Caco-2 (cell line): ENCODE measurements around the gene ACE. TPM values are rescaled to one million over a fixed set of nuclear protein-coding genes. Genes with fewer than 3 reads are reported as not detected.

ENCODE experiments used
- BruUV-seq: library from RNA; stranded (reverse); fragments of 400-500 nt; replicated peaks from 2 replicates; lab custom pipeline; 2021; lab: Mats Ljungman, UMichigan
- CTCF ChIA-PET: fragments of 300-600 bp; sonication (Branson Sonifier 250); formaldehyde crosslinking; loops from one replicate; lab custom pipeline; 2022; ENCODE audit warnings: antibody characterized with exemption; lab: Charles Lee
- POLR2A ChIA-PET: fragments of 300-600 bp; sonication (Branson Sonifier 250); formaldehyde crosslinking; loops from one replicate; lab custom pipeline; 2022; ENCODE audit warnings: antibody characterized with exemption; lab: Charles Lee
- DNase-seq, 2 experiments: peaks; one replicate each; pipeline versions ENCODE4 v3.0.0 to v3.0.0-alpha.2; 2020 to 2022
- H3K27me3 ChIP-seq: replicated peaks from 2 replicates; pipeline ENCODE4 v1.6.0; 2011; ENCODE audit warnings: low read length; ENCODE audit not compliant: control insufficient read depth, insufficient read depth
- H3K36me3 ChIP-seq: 2 replicates; pipeline ENCODE4 v1.5.1; 2011; ENCODE audit warnings: low read length; ENCODE audit not compliant: control insufficient read depth, insufficient read depth
- H3K4me1 ChIP-seq: fragments of 250-450 bp; sonication (Bioruptor Pico); 2 replicates; pipeline ENCODE4 v1.5.1; 2020; ENCODE audit warnings: mild to moderate bottlenecking
- H3K4me3 ChIP-seq: 2 replicates; pipeline ENCODE4 v1.5.1; 2011; ENCODE audit warnings: low read depth, mild to moderate bottlenecking, control low read depth, low read length
- H3K9me3 ChIP-seq: fragments of 250-450 bp; sonication (Bioruptor Pico); 2 replicates; pipeline ENCODE4 v1.5.1; 2020; ENCODE audit warnings: mild to moderate bottlenecking, moderate library complexity
- H3K27ac Mint-ChIP-seq: one replicate; pipeline ENCODE4 v1.8.0; 2022; ENCODE audit warnings: mixed read lengths; ENCODE audit not compliant: unreplicated experiment
- H3K27me3 Mint-ChIP-seq: one replicate; pipeline ENCODE4 v1.8.0; 2022; ENCODE audit warnings: mixed read lengths; ENCODE audit not compliant: insufficient read depth, unreplicated experiment
- H3K36me3 Mint-ChIP-seq: one replicate; pipeline ENCODE4 v1.8.0; 2022; ENCODE audit warnings: mild to moderate bottlenecking, mixed read lengths; ENCODE audit not compliant: insufficient read depth, unreplicated experiment
- H3K4me1 Mint-ChIP-seq: one replicate; pipeline ENCODE4 v1.8.0; 2022; ENCODE audit warnings: low read depth, mixed read lengths; ENCODE audit not compliant: unreplicated experiment
- H3K4me3 Mint-ChIP-seq: one replicate; pipeline ENCODE4 v1.8.0; 2022; ENCODE audit warnings: mild to moderate bottlenecking, moderate library complexity, mixed read lengths; ENCODE audit not compliant: unreplicated experiment
- H3K9me3 Mint-ChIP-seq: one replicate; pipeline ENCODE4 v1.8.0; 2022; ENCODE audit warnings: mixed read lengths; ENCODE audit not compliant: unreplicated experiment
- intact Hi-C: fragments of 100-400 bp; cut with micrococcal nuclease; formaldehyde crosslinking; loops from one replicate; pipeline ENCODE4 v1.10.0; 2022; ENCODE audit not compliant: unreplicated experiment
- total RNA-seq: library from RNA; stranded (reverse); gene quantifications from 2 replicates; pipeline ENCODE4 v1.2.3, GENCODE V29; 2022
- TF ChIP-seq, protein P1 (sequence below), 2 experiments: fragments of 200-600 bp in 1 of 2; IDR thresholded peaks; 1 replicate in 1 of 2; 2 replicates in 1 of 2; pipeline versions ENCODE4 v1.5.1 to v1.8.0; 2011 to 2022; ENCODE audit warnings: antibody characterized with exemption in 1 of 2, control low read depth in 1 of 2, inconsistent platforms in 1 of 2, low read depth in 1 of 2, low read length in 1 of 2, mild to moderate bottlenecking in 1 of 2, moderate library complexity in 1 of 2; ENCODE audit not compliant: insufficient read depth in 1 of 2, severe bottlenecking in 1 of 2, unreplicated experiment in 1 of 2

Gene ACE
- total RNA-seq, 1 experiment from 2014 or later: 3.4 TPM

DNA sequence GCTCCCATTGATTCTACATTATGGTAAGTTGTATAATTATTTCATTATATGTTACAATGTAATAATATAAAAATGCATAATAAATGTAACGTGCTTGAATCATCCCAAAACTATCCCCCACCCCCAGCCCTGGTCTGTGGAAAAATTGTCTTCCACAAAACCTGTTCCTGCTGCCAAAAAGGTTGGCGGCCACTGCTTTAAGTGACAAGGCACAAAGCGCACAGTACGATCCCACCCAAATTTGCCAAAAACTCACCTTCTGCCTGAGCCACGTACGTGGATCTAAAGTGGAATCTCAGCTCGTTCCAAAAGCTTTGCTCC, 45.3 kb upstream of the ACE start:
- CTCF ChIA-PET: interaction anchor here (0.7 to 1.9 kb wide), 6 partner anchors 11 to 181 kb away, joined by 3 to 7 read pairs (median 6); partner anchors contain the start of gene ACE
- peak in 1 of 2 experiments; percentile 4 for DNase-seq
- Histone ChIP-seq H3K36me3 (peaks cover 1% of the 10 kb centered on the region; the same call in 1 of the 2 replicates), H3K9me3 (no peaks in the 10 kb centered on the region), H3K4me3 (no peak overlapping the region), H3K27me3 (no peaks in the 10 kb centered on the region), H3K4me1 (peaks cover 15% of the 10 kb centered on the region)
- Mint-ChIP-seq H3K4me1 (peaks cover 21% of the 10 kb centered on the region), H3K27ac (peak overlapping the region; percentile 84), H3K4me3 (no peak overlapping the region), H3K27me3 (no peaks in the 10 kb centered on the region), H3K36me3 (peaks cover 6% of the 10 kb centered on the region), H3K9me3 (no peaks in the 10 kb centered on the region)
- POLR2A ChIA-PET: interaction anchor here (1.0 kb wide), 1 partner anchor 15 kb away, joined by 4 read pairs; no protein-coding TSS in a partner anchor
- intact Hi-C loops: no loop called here
- BruUV-seq: no TSS peak
- TF ChIP-seq, protein P1, sequence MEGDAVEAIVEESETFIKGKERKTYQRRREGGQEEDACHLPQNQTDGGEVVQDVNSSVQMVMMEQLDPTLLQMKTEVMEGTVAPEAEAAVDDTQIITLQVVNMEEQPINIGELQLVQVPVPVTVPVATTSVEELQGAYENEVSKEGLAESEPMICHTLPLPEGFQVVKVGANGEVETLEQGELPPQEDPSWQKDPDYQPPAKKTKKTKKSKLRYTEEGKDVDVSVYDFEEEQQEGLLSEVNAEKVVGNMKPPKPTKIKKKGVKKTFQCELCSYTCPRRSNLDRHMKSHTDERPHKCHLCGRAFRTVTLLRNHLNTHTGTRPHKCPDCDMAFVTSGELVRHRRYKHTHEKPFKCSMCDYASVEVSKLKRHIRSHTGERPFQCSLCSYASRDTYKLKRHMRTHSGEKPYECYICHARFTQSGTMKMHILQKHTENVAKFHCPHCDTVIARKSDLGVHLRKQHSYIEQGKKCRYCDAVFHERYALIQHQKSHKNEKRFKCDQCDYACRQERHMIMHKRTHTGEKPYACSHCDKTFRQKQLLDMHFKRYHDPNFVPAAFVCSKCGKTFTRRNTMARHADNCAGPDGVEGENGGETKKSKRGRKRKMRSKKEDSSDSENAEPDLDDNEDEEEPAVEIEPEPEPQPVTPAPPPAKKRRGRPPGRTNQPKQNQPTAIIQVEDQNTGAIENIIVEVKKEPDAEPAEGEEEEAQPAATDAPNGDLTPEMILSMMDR (IDR thresholded peaks at IDR 0.05; ENCODE audit: insufficient read depth in 1 of 2, low read depth in 1 of 2, low read length in 1 of 2, severe bottlenecking in 1 of 2, unreplicated experiment in 1 of 2): no peak

DNA sequence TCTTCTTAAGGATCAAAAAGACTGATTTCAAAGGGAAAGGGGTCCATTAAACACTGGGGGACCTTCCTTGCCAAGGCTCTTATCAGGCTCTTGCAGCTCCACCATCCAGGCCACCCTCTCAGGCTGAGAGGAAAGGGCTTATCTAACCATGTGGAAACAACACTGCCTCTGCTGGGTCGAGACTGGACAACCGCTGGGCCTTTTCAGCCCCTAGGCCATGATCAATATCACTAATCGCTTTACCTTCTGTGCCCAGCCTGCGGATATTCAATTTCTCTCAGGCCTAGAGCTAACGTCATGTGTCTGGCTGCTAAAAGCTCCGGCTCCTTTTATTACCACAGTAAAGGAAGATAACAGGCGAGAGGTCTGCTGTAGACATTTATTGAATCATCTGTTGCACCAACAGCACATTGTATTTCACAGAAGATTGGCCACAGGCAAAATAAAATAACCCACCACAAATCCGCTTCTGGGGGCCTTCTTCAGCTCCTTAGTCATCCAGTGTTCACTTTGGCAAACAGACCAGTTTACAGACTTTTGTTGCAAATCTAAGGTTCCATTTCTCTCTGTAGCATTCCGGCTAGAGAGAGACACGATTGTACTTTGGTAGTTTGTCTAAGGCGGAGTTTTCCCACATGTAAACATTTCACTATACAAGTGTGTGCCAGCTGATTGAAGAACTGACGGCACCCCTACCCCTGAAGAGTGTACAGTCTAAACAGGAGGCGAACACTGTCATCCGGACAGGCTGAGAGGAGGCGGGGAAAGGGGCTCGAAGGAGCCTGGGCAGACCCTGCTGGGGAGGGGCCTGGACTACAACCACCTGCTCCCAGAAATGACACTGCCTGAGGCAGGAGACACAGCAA, 44.7 kb upstream of the ACE start:
- Histone ChIP-seq H3K36me3 (peaks cover 1% of the 10 kb centered on the region), H3K9me3 (no peaks in the 10 kb centered on the region), H3K4me3 (peak overlapping the region; percentile 4; the same call in 1 of the 2 replicates), H3K27me3 (no peaks in the 10 kb centered on the region), H3K4me1 (peaks cover 15% of the 10 kb centered on the region)
- Mint-ChIP-seq H3K36me3 (peaks cover 6% of the 10 kb centered on the region), H3K4me3 (peak overlapping the region; percentile 51), H3K27ac (peak overlapping the region; percentile 84), H3K9me3 (no peaks in the 10 kb centered on the region), H3K27me3 (no peaks in the 10 kb centered on the region), H3K4me1 (peaks cover 21% of the 10 kb centered on the region)
- CTCF ChIA-PET: interaction anchor here (0.6 to 1.9 kb wide), 7 partner anchors 10 to 180 kb away, joined by 3 to 7 read pairs (median 5); partner anchors contain the start of gene ACE
- TF ChIP-seq, protein P1 (IDR thresholded peaks at IDR 0.05; ENCODE audit: insufficient read depth in 1 of 2, low read depth in 1 of 2, low read length in 1 of 2, severe bottlenecking in 1 of 2, unreplicated experiment in 1 of 2): no peak
- peak in 1 of 2 experiments; percentile 46 for DNase-seq
- BruUV-seq: TSS peak; percentile 59
- intact Hi-C loops: no loop called here
- POLR2A ChIA-PET: interaction anchor here (1.0 kb wide), 1 partner anchor 15 kb away, joined by 4 read pairs; no protein-coding TSS in a partner anchor

DNA sequence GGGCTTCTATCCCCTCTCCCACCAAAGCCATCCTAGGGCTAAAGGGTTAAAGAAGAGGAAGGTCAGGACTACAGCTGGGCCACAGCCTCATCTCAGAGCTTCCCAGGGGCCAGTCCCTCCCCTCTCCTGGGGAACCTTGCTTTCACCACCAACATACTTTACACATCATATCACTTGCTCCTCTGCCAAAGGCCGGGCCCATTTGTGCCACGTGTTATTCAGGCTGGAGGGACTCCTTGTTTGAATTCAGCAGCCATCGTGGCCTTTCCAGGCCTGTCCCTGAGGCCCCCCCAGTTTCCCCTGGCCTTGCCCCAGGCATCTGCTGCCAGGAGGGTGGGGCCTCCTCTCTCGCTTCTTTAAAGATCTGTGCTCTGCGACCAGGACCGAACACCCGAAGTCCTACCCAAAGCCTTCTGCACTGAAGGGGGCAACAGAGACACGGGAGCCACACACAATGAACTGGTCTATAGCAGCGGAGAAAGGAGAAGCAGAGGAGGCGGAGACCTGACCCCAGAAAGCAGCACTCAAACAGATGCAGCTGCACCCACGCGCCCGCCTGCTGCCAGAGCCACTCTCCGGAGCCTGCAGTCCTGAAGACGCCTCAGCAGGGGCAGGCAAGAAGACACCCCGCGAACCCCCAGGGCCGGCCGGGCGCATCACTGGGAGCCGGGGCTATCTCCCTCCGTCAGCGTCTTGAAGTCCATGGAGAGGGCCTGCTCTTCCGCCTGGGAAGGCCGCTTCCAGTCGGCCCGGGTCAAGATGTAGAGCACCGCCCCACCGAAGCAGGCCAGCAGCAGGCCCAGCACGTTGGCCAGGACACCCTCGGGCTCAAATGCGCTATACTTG, 42.9 kb upstream of the ACE start:
- no peaks in the 10 kb centered on the region for H3K9me3 Mint-ChIP-seq
- Histone ChIP-seq H3K9me3 (no peaks in the 10 kb centered on the region), H3K4me3 (no peak overlapping the region), H3K4me1 (peaks cover 15% of the 10 kb centered on the region), H3K36me3 (peaks cover 1% of the 10 kb centered on the region), H3K27me3 (no peaks in the 10 kb centered on the region)
- TF ChIP-seq, protein P1 (IDR thresholded peaks at IDR 0.05; ENCODE audit: insufficient read depth in 1 of 2, low read depth in 1 of 2, low read length in 1 of 2, severe bottlenecking in 1 of 2, unreplicated experiment in 1 of 2): no peak
- no peak overlapping the region for H3K27ac Mint-ChIP-seq
- H3K27me3 Mint-ChIP-seq: no peaks in the 10 kb centered on the region
- H3K4me1 Mint-ChIP-seq: peaks cover 21% of the 10 kb centered on the region
- H3K4me3 Mint-ChIP-seq: no peak overlapping the region
- peaks cover 6% of the 10 kb centered on the region for H3K36me3 Mint-ChIP-seq
- no peak for DNase-seq
- intact Hi-C loops: no loop called here
- ChIA-PET POLR2A (no interaction called here), CTCF (interaction anchor here (1.2 kb wide), 1 partner anchor 8 kb away, joined by 4 read pairs; no protein-coding TSS in a partner anchor)
- no TSS peak for BruUV-seq
